ENCODE data around the gene FBH1. TPM values are rescaled to one million over a fixed set of nuclear protein-coding genes. Genes with fewer than 3 reads are reported as not detected.

FBH1 gene
- polyA plus RNA-seq, 1 experiment, result 65.2 TPM

DNA sequence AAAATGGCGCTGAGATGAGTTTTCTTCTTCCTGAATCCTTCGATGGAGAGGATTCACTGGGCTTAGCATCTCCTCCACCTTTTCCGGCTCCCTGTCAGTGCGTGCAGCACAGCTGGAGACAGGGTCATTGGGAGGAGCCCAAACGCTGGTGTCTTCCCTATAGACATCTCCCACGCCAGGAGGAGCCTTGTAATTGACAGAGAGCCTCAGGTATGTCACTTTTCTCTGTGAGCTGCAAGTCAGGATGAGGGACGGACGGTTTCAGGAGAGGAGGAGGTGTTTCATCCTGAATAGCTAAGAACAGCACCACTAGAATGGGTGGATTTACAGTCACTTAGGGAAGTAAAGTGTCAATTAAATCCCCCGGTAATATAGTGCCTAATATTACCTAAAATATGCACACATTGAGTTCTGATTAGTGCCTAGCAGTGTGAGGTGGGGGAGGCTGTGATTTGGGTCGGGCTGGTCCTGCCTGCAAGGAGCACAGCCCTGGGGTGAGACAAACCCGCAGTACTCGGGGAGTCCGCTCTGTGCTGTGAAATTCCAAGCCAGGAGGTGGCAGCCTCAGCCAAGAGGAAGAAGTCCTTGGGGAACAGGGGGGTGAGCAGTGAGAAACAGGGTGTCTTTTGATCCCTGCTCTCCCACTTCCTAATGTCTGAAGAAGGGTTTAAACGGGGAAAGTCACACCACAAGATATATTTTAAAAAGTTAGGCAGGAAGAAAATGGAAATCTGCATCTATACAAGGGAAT is 59.1 kb downstream of the FBH1 start:
- peaks cover 5% of the 10 kb centered on the region; the same call in 1 of the 2 replicates for H3K9me3 ChIP-seq (ENCODE audit: control insufficient read depth, insufficient read depth, low read length)
- POLR2A ChIA-PET, result no interaction called here
- no peaks in the 10 kb centered on the region for H3K27me3 ChIP-seq (ENCODE audit: control insufficient read depth, insufficient read depth, low read length)
- CTCF ChIA-PET, result interaction anchor here (0.8 to 1.2 kb wide), 3 partner anchors 8 to 453 kb away, joined by 3 to 5 read pairs (median 4); no protein-coding TSS in a partner anchor
- TF ChIP-seq, protein P1, sequence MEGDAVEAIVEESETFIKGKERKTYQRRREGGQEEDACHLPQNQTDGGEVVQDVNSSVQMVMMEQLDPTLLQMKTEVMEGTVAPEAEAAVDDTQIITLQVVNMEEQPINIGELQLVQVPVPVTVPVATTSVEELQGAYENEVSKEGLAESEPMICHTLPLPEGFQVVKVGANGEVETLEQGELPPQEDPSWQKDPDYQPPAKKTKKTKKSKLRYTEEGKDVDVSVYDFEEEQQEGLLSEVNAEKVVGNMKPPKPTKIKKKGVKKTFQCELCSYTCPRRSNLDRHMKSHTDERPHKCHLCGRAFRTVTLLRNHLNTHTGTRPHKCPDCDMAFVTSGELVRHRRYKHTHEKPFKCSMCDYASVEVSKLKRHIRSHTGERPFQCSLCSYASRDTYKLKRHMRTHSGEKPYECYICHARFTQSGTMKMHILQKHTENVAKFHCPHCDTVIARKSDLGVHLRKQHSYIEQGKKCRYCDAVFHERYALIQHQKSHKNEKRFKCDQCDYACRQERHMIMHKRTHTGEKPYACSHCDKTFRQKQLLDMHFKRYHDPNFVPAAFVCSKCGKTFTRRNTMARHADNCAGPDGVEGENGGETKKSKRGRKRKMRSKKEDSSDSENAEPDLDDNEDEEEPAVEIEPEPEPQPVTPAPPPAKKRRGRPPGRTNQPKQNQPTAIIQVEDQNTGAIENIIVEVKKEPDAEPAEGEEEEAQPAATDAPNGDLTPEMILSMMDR (IDR thresholded peaks at IDR 0.05; ENCODE audit: low read depth, low read length), result peak; percentile 70
- DNase-seq (ENCODE audit: low read depth, low spot score), result peak; percentile 36
- H3K27ac ChIP-seq (ENCODE audit: low read depth, low read length), result no peak overlapping the region
- H3K4me3 ChIP-seq (ENCODE audit: low read depth, low read length), result no peak overlapping the region

GRCh38 chr10:5951167-5951711 is 61.2 kb downstream of the FBH1 start:
- CTCF ChIA-PET, result interaction anchor here (0.9 kb wide), 1 partner anchor 63 kb away, joined by 3 read pairs; no protein-coding TSS in a partner anchor
- TF ChIP-seq, protein P1 (IDR thresholded peaks at IDR 0.05; ENCODE audit: low read depth, low read length), result no peak

DNA sequence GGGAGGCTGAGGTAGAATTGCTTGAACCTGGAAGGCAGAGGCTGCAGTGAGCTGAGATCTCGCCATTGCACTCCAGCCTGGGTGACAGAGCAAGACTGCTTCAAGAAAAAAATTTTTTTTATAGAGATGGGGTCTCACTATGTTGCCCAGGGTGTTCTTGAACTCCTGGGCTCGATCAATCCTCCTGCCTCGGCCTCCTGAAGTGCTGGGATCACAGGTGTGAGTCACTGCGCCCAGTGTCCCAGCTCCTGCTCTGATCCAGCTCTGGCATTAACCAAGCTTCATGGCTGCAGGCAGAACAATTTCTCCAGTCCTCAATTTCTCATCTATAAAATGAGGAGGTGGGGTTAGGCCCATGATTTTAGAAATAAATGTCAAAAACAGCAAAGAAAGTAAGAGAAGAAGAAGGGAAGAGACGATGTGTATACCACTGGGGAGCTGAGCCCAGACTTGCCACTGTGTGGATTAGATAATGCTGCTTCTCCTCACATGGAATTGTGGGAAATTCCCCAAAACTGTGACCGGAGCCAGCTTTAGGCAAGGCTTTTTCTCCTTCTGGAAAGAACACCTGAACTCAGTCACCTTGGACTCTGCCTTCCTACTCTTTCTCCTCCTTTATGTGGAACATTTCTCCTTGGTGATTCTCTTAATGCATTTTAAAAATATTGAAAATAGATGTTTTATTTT is 61.8 kb downstream of the FBH1 start:
- H3K27me3 ChIP-seq (ENCODE audit: control insufficient read depth, insufficient read depth, low read length), result no peaks in the 10 kb centered on the region
- CTCF ChIA-PET, result no interaction called here
- POLR2A ChIA-PET, result no interaction called here
- no peak overlapping the region for H3K27ac ChIP-seq (ENCODE audit: low read depth, low read length)
- TF ChIP-seq, protein P1 (IDR thresholded peaks at IDR 0.05; ENCODE audit: low read depth, low read length), result no peak
- no peaks in the 10 kb centered on the region for H3K9me3 ChIP-seq (ENCODE audit: control insufficient read depth, insufficient read depth, low read length)
- no peak for DNase-seq (ENCODE audit: low read depth, low spot score)
- H3K4me3 ChIP-seq (ENCODE audit: low read depth, low read length), result no peak overlapping the region

More at GRCh38 chr10:5951167-5951711, 61.2 kb downstream of the FBH1 start:
- no peaks in the 10 kb centered on the region for H3K9me3 ChIP-seq (ENCODE audit: control insufficient read depth, insufficient read depth, low read length)
- H3K27ac ChIP-seq (ENCODE audit: low read depth, low read length), result no peak overlapping the region
- H3K27me3 ChIP-seq (ENCODE audit: control insufficient read depth, insufficient read depth, low read length), result no peaks in the 10 kb centered on the region
- DNase-seq (ENCODE audit: low read depth, low spot score), result no peak
- POLR2A ChIA-PET, result interaction anchor here (0.6 to 0.7 kb wide), 2 partner anchors 141 to 168 kb away, joined by 3 to 5 read pairs; no protein-coding TSS in a partner anchor
- H3K4me3 ChIP-seq (ENCODE audit: low read depth, low read length), result no peak overlapping the region

GRCh38 chr10:5952731-5953385 is 62.8 kb downstream of the FBH1 start:
- Histone ChIP-seq H3K4me3 (ENCODE audit: low read depth, low read length) (no peak overlapping the region), H3K27ac (ENCODE audit: low read depth, low read length) (no peak overlapping the region), H3K9me3 (ENCODE audit: control insufficient read depth, insufficient read depth, low read length) (no peaks in the 10 kb centered on the region), H3K27me3 (ENCODE audit: control insufficient read depth, insufficient read depth, low read length) (no peaks in the 10 kb centered on the region)
- CTCF ChIA-PET, result no interaction called here
- POLR2A ChIA-PET, result interaction anchor here (1.1 kb wide), 1 partner anchor 136 kb away, joined by 3 read pairs; the partner anchor contains the start of gene RBM17
- no peak for DNase-seq (ENCODE audit: low read depth, low spot score)
- TF ChIP-seq, protein P1 (IDR thresholded peaks at IDR 0.05; ENCODE audit: low read depth, low read length), result no peak
